Measurements from ENCODE around the gene ANKRD17. TPM values are rescaled to one million over a fixed set of nuclear protein-coding genes. Genes with fewer than 3 reads are reported as not detected.

Gene ANKRD17
- total and polyA plus RNA-seq, 9 donors, result 13.2 to 59.7 (median 49.3) TPM

DNA sequence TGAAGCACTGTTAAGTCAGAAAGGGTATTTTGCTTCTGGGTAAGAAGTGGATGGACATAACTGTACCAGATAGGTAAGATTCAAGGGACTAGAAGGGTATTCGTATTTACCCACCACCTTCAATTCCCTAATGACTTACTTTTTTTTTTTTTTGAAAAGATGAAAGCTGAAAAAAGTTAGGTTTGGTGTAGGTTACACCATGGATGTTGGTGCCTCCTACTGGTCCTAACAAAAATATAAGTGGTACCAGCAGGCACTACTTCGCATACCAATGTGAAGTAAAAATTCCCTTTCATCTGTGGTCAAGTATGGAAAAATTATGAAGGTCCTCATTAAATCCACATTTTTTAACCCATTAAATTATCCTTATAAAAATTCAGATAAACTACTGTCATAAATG, 7.2 kb downstream of the ANKRD17 start:
- TF ChIP-seq, protein P1, sequence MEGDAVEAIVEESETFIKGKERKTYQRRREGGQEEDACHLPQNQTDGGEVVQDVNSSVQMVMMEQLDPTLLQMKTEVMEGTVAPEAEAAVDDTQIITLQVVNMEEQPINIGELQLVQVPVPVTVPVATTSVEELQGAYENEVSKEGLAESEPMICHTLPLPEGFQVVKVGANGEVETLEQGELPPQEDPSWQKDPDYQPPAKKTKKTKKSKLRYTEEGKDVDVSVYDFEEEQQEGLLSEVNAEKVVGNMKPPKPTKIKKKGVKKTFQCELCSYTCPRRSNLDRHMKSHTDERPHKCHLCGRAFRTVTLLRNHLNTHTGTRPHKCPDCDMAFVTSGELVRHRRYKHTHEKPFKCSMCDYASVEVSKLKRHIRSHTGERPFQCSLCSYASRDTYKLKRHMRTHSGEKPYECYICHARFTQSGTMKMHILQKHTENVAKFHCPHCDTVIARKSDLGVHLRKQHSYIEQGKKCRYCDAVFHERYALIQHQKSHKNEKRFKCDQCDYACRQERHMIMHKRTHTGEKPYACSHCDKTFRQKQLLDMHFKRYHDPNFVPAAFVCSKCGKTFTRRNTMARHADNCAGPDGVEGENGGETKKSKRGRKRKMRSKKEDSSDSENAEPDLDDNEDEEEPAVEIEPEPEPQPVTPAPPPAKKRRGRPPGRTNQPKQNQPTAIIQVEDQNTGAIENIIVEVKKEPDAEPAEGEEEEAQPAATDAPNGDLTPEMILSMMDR (IDR thresholded peaks at IDR 0.05), result no peak
- TF ChIP-seq POLR2A (IDR thresholded peaks at IDR 0.05) (no peak), EP300 (IDR thresholded peaks at IDR 0.05) (no peak)
- no peak for DNase-seq
- 89 to 97% (median 92%) methylated on average over 2 of the region's 2 CpGs for WGBS, 3 donors
- Histone ChIP-seq H3K4me1 (ENCODE audit: insufficient read depth) (no peaks in the 10 kb centered on the region), H3K4me3 (no peak overlapping the region), H3K36me3 (no peaks in the 10 kb centered on the region), H3K27ac (no peak overlapping the region), H3K9me3 (no peaks in the 10 kb centered on the region), H3K27me3 (no peaks in the 10 kb centered on the region)
- intact Hi-C loops (cut with DNase I), result loop anchor here in 1 of 4 donors (10.0 kb wide), 1 partner anchor 187 kb away; the partner anchor contains the start of gene COX18

DNA sequence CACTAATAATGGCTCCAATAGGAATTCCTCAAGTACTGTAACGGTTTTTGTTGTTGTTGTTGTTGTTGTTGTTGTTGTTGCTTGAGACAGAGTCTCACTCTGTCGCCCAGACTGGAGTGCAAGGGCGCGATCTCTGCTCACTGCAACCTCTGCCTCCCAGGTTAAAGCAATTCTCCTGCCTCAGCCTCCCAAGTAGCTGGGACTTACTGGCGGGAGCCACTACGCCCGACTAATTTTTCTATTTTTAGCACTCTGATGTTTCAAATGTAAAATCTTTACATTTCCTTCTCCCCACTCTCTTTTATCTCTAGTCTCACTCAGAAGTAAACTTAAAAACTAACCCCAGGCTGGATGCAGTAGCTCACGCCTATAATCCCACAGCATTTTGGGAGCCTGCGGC, 8.0 kb downstream of the ANKRD17 start:
- 93 to 96% (median 94%) methylated on average over 9 of the region's 9 CpGs for WGBS, 3 donors
- Histone ChIP-seq H3K4me1 (ENCODE audit: insufficient read depth) (no peaks in the 10 kb centered on the region), H3K36me3 (no peaks in the 10 kb centered on the region), H3K27ac (no peak overlapping the region), H3K9me3 (no peaks in the 10 kb centered on the region), H3K27me3 (no peaks in the 10 kb centered on the region), H3K4me3 (no peak overlapping the region)
- no peak for DNase-seq
- TF ChIP-seq, protein P1 (IDR thresholded peaks at IDR 0.05), result no peak
- intact Hi-C loops (cut with DNase I), result loop anchor here in 1 of 4 donors (10.0 kb wide), 1 partner anchor 186 kb away; the partner anchor contains the start of gene COX18

DNA sequence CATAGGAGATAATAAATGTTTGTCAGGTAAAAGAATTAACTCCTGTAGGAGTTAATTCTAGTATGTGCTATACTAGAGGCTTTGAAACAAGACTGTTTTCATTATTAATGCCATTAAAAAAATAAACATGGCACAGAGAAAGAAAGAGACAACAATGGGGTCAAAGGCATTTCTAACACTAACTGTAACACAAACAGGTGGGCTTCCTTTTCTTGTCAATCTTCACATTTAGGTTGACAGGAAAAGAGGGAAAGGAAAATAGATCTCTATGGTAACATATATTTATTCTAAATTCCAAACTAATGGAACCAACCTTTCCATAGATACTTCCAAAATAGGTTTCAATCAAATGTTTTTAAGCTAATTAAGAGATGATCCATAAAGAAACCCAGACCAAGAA, 9.8 kb downstream of the ANKRD17 start:
- Histone ChIP-seq H3K9me3 (no peaks in the 10 kb centered on the region), H3K4me1 (ENCODE audit: insufficient read depth) (no peaks in the 10 kb centered on the region), H3K27me3 (no peaks in the 10 kb centered on the region), H3K4me3 (no peak overlapping the region), H3K36me3 (no peaks in the 10 kb centered on the region), H3K27ac (no peak overlapping the region)
- TF ChIP-seq, protein P1 (IDR thresholded peaks at IDR 0.05), result no peak
- TF ChIP-seq POLR2A (IDR thresholded peaks at IDR 0.05) (no peak), EP300 (IDR thresholded peaks at IDR 0.05) (no peak)
- no peak for DNase-seq
- intact Hi-C loops (cut with DNase I), result no loop called here

DNA sequence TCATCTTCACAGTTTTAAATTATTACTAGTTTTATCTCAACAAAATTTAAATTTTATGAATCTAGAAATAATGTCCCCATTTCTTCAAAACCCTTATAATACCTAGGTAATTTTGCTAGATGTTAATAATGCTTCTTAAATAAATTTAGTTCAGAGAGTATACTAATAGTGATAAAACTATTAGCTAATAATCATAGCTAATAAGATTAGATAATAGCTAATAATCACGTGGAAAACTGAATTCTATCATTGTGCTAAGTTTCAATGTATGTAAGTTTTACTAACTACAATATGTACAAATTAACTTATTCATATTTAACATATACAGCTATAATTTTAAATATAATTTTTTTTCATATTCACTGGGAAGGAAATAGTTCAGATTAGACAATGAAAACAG, 10.2 kb downstream of the ANKRD17 start:
- H3K4me3 ChIP-seq, result no peak overlapping the region
- no peaks in the 10 kb centered on the region for H3K36me3 ChIP-seq
- WGBS, 3 donors, result 84 to 95% (median 90%) methylated on average over 1 of the region's 1 CpG
- TF ChIP-seq, protein P1 (IDR thresholded peaks at IDR 0.05), result no peak
- TF ChIP-seq POLR2A (IDR thresholded peaks at IDR 0.05), result no peak
- intact Hi-C loops (cut with DNase I), result no loop called here
- DNase-seq, result no peak
- H3K4me1 ChIP-seq (ENCODE audit: insufficient read depth), result no peaks in the 10 kb centered on the region
- no peaks in the 10 kb centered on the region for H3K27me3 ChIP-seq
- H3K9me3 ChIP-seq, result no peaks in the 10 kb centered on the region
- H3K27ac ChIP-seq, result no peak overlapping the region

DNA sequence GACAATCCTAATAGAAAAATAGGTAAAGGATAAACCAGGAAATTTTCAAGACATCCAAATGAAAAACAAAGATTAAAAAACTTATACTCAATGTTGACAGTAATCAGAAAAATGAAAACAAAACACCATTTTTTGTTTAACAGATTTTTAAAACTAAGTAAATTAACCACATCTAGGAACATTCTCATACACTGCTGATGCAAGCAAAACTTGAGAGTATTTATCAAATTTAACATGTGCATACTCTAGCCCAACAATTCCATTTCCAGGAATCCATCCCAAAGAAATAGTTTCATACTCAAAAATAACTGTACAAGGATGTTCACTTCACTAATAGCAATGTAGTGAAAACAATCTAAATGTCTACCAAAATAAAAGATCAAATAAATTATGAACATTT, 11.5 kb downstream of the ANKRD17 start:
- Histone ChIP-seq H3K27me3 (no peaks in the 10 kb centered on the region), H3K4me3 (no peak overlapping the region), H3K27ac (no peak overlapping the region), H3K36me3 (no peaks in the 10 kb centered on the region), H3K4me1 (ENCODE audit: insufficient read depth) (no peaks in the 10 kb centered on the region), H3K9me3 (no peaks in the 10 kb centered on the region)
- intact Hi-C loops (cut with DNase I), result no loop called here
- DNase-seq, result no peak
- TF ChIP-seq POLR2A (IDR thresholded peaks at IDR 0.05) (no peak), EP300 (IDR thresholded peaks at IDR 0.05) (no peak)
- TF ChIP-seq, protein P1 (IDR thresholded peaks at IDR 0.05), result no peak
